UCSD-AML1 (cell line): ENCODE measurements around the gene CCDC200.
"Not testable (repeated sequence)": the region's sequence is repeated elsewhere in the genome, so short reads cannot be mapped to it uniquely, and the experiment has no call there.

Experiments
- DNase-seq: peaks from one replicate; lab custom pipeline; 2025; ENCODE audit not compliant: unreplicated experiment; lab: John Stamatoyannopoulos, UW

The CCDC200 gene

GRCh38 chr17:43216762-43217613 lies 11.4 kb downstream of the CCDC200 start:
- DNase-seq, result no peak

GRCh38 chr17:43216369-43216761 lies 12.1 kb downstream of the CCDC200 start:
- DNase-seq, result no peak

DNA sequence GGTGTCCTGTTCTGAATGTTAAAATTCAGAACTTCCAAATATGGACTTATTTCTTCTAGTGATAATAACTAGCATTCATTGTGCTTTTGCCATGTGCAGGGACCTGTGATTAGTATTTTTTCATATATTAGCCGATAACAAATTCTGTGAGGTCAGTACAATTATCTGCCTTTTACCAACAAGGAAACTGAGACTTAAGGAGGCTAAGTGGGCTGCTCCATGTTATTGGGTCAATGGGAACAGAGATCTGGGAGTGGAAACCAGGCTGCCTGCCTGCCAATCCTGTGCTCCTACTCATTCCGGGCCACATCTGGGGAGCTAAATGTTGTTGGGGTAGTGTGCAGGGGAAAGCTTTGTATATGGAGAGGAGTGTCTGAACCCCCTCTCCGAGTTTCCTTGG lies 13.1 kb downstream of the CCDC200 start:
- DNase-seq, result no peak

DNA sequence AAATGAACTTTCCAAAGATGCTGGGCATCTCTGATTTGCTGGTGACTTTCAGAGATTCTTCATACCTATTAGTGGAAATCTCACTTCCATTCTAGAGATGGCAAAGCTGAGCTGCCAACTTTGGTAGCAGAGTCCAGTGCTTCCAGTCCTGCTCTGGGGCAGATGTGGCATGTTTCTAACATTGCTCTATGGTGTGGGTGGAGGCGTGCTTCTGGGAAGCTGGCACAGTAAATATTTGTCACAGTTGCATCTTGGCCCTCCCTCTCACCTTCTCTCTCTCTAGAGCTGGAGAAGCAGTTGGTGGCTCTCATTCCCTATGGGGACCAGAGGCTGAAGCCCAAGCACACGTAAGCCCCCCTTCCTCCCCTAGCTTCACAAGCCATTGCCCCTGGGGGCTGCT lies 14.9 kb downstream of the CCDC200 start:
- no peak for DNase-seq

DNA sequence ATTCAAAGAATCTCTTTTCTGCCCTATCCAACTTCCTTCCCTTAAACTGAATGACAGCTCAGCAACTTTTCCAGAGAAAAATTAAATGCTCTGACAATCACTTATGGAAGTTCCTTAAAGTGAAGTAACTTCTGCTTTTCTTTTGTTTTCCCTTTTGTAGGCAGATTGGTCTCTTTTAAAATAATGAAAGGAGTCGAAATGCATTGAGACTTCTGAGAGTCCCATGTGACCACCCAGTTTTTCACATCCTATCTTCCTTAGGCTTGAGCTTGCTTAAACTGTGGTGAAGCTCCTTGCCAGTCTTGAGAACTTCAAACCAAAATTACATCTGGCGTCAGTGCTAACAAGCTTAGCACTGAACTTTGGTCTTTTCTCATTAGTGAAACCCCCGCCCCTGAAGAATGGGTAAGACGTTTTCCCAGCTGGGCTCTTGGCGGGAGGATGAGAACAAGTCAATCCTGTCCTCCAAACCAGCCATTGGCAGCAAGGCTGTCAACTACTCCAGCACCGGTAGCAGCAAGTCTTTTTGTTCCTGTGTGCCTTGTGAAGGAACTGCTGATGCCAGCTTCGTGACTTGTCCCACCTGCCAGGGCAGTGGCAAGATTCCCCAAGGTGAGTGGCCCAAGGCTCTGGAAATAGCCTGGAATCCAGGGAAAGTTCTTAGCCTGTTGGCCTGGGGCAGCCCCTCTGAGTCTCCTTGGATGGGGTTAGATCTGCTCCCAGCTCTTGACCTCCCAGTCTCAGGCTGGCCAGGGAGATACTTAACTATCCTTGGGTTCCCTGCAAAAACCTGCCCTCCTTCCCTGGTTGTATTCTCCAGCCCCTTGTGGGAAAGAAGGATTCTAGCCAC lies 15.6 kb downstream of the CCDC200 start:
- DNase-seq, result no peak

DNA sequence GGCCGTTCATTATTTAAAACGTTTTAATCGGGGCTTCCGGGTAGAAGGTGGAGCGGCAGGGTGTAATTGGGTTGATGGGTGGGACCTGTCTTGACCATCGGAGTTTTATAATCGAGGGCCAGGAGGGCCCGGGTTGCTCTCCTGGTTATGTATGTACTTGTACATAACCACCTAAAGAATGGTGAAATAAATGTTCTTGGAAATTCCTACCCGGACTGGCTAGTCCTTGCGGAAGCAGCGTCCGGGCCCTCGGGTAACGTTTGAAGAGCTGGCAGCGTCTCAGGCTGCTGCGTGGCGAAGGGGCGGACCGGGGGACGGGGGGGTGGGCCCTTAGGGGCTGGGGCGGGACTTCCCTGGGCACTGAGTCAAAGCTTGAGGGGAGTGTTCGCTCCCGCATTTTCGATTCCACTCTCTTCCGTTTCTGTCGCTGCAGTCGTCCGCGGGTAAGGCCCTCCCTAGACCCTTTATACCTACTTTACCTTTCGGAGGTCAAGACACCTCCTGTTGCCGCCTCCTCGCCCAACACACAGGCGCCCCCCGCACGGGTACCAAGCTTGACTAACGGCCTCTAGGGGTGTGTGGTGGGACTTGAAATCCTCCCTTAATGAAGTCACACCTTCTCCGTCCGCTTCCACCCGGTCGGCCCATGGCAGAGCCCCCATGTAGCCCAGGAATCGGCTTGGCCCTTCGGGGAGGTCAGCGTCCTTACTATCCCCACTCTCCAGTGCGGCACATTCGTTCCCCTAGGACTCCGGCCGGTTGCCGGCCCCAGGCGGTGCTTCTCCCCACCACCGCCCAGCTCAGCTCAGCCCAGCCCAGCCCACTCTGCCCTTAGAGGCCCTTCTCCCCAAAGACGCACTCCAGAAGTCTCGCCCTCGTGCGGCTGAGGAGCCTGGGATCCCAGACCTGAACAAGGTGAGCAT lies 16.7 kb downstream of the CCDC200 start, which contains the start of gene TMEM106A:
Gene TMEM106A (plus strand): TSS at position 396 of the 923 bp plus-strand sequence. CDS start 1,167 bp downstream, outside the sequence.
- DNase-seq, result peak; percentile 78

- DNase-seq, result no peak
These were observed 17.3 kb downstream of the CCDC200 start for GRCh38 chr17:43211123-43211479.

DNA sequence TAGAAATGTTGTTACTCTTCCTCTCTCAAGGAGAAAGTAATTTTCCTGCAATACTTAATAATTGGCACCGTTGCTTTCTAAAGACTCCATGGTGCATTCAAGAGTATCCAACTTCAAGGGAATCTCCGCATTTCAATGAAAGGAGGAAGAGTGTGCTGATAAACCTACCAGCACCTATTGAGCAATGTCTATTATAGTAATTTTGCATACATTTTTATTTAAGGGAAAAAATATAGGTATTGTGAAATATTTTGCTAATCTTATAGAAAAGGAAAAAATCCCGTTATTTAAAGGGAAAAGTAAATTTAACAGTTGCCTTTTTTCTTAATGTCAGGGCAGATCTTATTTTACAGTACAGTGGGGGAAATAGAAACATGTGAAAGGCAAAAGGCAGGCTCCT lies 17.8 kb downstream of the CCDC200 start:
- no peak for DNase-seq

DNA sequence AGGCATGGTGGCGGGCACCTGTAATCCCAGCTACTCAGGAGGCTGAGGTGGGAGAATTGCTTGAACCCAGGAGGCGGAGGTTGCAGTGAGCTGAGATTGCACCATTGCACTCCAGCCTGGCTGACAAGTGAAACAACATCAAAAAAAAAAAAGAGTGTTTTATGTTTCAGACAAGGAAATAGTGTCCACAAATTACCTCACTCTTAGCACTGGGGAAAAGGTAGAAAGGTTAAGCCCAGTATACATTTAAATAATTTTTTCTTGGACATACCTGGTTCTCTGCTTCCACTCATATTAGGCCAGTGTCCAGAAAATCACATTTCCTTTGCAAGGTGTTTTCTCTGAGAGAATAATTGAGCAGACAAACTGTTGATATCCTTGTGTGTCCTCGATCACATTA lies 25.4 kb downstream of the CCDC200 start:
- DNase-seq, result not testable (repeated sequence)

GRCh38 chr17:43200127-43200526 lies 28.3 kb downstream of the CCDC200 start:
- no peak for DNase-seq

- DNase-seq, result no peak
These were observed 28.8 kb downstream of the CCDC200 start for GRCh38 chr17:43199633-43200032.

- DNase-seq, result no peak
These were observed 35.2 kb downstream of the CCDC200 start for GRCh38 chr17:43193251-43193650.

- not testable (repeated sequence) for DNase-seq
These were observed 41.8 kb downstream of the CCDC200 start for GRCh38 chr17:43186656-43187055.

- no peak for DNase-seq
These were observed 44.5 kb downstream of the CCDC200 start for GRCh38 chr17:43183921-43184320.

DNA sequence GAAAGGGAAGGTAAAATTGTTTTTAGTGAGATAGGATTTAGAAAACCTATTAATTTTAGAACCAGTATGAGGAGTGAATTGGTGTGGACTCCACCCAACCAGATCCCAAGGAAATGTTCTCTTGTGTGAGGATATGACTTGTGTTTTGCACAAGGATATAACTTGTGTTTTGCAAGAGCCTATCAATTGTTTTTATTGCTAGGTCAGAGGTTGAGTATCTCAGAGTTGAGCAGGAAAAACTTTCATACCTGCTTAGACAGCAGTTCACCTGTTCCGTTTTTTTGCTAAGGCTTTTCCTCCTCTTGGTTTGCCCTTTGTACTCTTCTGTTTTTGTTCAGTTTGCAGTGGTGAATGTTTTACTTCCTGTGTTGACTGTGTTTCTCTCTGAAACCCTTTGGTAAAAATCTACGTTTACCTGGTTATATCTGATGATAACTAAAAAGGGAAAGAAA lies 52.3 kb downstream of the CCDC200 start:
- no peak for DNase-seq

GRCh38 chr17:43175213-43176118 lies 53.0 kb downstream of the CCDC200 start:
- no peak for DNase-seq

GRCh38 chr17:43171586-43172487 lies 56.6 kb downstream of the CCDC200 start:
- peak; percentile 28 for DNase-seq
